ENCODE data around the gene SRP9.
"Not testable (repeated sequence)": the region's sequence is repeated elsewhere in the genome, so short reads cannot be mapped to it uniquely, and the experiment has no call there.

Gene SRP9

DNA sequence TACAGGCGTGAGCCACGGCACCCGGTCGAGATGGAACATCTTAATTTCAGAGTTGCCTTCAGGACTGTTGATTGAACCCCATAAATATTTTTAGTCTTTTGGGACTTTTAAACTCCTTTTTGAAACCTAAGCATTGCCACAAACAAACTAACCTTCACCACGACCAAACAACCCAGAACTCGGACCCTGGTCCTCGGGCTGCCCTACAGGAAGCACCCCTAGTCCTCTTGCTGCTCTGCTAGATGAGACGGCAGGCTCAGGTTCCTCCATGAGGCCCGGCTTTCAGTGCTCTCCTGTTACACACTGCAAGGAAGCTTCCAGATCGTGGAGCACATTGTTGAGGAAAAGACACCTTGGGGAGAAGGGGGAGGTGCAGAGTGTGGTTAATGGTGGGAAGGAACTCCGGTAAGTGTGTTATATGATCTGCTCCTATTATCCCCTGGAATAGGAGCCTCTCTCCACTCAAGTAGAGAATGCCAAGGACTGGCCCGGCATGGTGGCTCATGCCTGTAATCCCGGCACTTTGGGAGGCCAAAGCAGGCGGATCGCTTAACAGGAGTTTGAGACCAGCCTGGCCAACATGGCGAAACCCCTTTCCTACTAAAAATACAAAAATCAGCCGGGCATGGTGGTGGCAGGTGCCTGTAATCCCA lies 38.0 kb downstream of the SRP9 start:
- DNase-seq (ENCODE audit: low read depth) = no peak

DNA sequence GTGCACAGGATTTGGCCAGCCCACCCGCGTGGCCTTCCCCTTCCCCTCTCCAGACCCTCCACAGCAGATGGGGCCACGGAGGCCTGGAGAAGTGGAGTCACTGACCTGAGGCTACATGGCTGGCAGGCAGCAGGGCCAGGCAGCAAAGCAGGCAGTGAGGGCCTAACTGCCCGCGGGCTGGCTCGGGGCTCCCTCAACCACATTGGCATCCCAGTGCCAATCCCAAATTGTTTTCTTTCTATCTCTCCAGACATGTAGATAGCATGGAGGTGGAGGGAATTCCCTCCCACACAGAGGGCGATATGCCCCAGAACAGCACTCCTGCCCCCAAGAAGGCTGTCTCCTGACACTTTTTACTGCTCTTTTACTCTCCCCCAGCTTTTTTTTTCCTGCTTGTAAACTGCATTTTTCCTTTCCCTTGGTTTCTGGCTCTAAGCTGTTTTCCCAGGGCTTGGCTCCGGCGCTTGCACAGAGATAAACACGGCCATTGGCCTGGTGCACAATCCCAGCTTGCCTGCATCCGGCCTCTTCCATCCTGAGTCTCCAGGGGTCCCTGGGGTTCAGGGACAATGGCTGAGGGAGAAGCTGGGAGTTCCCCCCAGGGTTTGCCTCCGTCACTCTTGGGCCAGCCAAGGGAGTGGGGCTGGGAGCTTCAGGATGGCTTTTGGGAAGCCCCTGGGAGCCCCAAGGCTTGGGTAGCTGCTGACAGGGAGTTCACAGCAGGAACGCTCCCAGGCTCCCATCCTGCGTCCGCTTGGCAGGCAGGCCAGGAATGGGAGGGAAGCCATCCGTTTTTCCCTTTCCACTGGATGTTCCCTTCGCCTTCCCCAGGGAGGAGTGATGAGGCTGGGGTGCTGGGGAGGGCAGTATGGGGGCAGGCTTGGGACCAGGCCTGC lies 39.3 kb downstream of the SRP9 start:
- no peak for DNase-seq (ENCODE audit: low read depth)

DNA sequence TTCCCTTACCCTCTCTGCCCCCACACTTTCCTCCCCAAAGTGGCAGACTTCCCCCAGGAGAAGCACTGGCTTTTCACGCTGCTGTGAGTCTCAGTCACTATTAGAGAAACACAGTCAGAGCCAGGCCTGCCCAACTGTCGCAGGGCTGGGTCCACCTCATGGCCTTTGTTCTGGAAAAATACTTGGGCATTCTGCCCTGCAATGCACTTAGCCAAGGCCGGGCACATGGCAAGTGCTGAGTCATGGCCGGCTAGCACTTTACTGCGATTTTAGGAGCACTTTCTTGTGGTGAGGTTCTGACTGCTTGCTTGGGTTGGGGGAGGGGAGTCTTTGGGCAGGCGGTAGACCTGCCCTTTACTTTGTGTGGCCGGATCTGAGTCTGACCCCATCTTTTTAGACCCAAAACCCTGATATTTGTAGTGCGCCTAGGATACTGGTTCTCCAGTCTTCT lies 40.0 kb downstream of the SRP9 start:
- no peak for DNase-seq (ENCODE audit: low read depth)

DNA sequence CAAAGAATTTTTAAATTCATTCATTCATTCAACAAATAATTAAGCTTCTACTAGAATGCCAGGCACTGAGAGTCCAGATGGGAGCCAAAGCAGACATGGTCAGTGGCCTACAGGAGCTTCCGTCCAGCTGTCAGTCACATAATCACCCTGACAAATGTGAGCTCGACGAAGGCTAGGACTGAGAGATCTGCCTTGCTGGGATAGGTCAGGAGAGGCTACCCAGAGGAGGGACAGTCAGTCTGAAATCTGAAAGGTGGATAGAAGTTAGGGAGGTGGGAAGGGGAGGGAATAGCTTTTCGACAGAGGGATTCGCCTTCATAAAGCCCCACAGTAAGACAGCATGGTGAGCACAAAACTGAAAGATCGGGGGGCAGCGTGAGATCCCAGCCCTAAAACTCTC lies 40.6 kb downstream of the SRP9 start:
- DNase-seq (ENCODE audit: low read depth) = no peak

DNA sequence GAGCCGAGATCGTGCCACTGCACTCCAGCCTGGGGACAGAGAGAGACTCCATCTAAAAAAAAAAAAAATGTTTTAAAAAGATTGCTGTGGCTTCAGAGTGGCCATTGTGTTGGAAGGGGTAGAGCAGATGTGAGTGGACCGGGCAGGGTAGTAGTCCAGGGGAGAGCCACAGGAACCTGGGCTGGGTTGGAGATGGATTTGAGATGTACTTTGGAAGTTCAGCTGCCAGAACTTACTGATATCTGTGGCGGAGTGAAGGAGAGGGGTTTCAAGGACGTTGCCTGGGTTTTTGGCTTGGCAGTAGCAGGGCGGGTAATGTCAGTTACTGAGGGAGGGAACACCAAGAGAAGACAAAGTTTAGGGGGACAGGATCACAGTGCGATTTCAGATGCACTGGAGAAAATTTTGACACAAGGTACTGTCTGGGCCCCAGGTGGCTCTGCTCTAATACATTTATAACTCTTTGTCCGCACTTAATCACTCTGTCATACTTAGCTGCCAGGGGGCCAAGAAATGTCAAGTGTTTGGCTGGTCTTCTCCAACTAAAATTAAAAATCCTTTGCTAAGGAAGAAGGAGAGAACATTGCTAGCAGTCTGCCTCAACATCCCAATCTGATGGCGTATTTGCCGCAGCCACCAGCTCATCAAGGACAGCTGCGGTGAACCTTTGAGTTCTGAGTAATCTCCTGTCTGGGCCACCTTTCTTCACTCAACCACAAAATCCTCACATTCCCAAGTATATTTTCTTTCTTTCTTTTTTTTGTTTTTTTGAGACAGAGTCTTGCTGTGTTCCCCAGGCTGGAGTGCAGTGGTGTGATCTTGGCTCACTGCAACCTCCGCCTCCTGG lies 41.9 kb downstream of the SRP9 start:
- DNase-seq (ENCODE audit: low read depth) = no peak

DNA sequence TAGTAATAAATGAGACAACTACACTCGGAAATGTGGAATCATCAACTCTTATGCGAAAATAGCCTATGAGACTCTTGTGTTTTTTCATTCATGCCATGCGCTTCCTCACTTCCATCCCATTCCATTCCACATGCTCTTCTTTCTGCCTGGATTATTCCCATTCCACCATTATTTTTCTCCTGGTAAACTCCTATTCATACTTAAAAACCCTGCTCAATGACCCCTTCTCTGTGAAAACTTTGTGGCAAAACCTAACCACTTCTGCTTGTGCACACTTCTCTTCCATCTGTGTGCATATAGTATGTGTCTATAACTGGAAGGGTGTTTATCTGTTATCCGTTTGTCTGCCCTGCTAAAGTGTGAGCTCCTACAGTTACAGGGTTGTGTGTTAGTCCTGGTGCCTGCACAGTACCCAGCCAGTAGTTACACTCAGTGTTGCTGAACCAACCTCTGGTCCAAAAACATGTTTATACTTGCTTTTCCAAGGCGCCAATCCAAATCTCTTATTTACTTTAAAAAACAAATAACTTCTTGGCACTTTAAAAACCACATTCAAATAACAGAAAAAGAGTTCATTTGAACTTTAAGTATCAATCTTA lies 43.0 kb downstream of the SRP9 start:
- no peak for DNase-seq (ENCODE audit: low read depth)

DNA sequence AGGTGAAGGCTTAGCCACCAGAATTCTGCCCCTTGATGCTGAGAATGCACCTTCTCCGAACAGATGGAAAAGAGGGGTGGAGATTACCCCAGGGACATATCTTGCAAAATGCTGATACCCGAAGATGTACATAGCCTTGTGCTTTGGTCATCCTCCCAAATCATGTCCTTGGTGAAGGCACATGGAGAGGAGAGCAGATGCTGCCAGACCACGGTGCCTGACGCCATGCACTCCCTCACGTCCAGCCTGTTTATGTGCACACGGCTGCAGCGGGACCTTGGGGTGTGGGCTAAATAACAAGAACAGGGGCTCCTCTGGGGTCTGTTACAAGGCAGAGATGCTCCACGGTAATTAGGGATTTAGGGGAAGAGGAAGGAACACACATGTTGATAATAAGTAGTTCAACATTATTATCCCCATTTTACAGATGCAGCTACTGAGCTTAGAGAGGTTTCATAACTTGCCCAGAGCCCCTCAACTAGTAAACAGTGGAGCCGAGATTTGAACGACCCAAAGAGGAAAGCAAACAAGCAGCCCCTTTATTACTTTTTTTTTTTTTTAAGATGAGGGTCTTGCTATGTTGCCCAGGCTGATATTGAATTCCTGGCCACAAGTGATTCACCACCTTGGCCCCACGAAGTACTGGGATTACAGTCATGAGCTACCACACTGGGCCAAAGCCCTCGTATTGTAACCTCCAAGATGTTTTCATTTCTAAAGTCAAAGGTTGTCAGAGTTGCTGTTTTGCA lies 45.2 kb downstream of the SRP9 start:
- DNase-seq (ENCODE audit: low read depth) = no peak

DNA sequence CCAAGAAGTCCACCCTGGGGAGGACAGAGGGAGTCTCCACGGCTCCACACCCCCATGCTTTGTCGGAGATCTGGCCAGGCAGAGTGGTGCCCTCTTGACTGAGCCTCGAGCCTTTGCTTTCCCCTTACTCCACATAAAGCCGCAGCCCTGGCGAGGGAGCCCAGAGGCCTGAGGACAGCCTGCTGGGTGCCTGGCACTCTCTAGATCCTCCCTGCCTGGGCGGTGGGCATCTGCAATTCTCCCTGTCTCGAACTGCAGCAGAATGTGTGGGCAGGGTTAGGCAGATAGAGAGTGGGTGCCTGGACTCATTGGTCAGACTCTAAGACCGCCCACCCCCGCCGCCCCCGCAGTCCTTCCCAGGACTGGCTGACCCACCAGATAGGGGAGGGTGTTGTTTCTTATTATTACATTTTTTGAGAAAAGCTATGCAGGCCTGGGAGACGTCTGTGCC lies 46.2 kb downstream of the SRP9 start:
- DNase-seq (ENCODE audit: low read depth) = no peak

DNA sequence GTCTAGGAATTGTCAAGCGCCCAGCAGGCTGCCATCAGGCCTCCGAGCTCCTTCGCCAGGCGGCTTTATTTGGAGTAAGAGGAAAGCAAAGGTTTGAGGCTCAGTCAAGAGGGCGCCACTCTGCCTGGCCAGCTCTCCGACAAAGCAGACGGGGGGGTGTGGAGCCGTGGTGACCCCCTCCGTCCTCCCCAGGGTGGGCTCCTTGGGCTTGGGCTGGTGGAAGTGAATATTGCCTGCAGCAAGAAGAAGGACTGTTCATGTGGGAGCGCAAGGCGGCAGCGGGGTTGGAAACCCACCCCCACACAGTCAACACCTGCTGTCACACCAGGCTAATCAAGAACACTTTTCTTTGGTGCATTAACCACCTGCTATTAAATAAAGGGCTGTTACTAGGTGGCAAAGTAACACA lies 46.9 kb downstream of the SRP9 start:
- DNase-seq (ENCODE audit: low read depth) = no peak

DNA sequence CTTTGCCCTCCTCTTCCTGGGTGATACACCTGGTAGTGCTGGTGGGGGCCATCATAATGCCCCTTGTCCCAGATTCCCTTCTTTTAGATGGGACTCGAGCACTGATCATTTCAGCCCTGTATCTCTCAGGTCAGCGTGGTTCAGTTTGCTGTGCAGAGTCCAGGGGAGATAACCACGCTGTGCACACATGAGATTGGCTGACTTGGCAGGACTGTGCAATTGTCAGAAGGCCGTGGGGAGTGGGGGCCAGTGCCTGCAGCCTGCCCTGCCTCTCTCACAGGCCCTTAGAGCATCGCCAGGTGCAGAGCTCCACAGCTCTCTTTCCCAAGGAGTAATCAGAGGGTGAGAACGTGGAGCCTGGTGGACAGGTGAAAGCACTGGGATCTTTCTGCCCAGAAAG lies 47.5 kb downstream of the SRP9 start:
- no peak for DNase-seq (ENCODE audit: low read depth)

DNA sequence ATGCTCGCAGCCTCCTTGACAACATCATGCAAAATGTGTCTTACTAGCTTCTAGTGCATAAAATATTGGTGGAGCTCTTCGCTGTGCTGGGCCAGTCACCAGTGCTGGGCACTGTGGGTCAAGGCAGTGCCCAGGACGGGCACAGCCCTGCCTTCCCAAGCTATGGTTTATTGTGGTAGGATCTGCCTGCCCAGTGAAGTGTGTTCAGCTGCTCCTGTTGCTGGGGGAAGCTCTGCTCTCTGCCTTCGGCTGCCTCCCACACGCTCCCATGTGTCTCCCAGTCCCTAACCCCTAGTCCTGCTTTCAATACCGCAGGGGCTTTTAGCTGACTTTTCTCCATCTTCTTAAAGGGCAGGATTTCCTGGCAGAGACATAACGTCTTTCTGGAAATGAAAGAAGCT lies 48.0 kb downstream of the SRP9 start:
- DNase-seq (ENCODE audit: low read depth) = no peak

DNA sequence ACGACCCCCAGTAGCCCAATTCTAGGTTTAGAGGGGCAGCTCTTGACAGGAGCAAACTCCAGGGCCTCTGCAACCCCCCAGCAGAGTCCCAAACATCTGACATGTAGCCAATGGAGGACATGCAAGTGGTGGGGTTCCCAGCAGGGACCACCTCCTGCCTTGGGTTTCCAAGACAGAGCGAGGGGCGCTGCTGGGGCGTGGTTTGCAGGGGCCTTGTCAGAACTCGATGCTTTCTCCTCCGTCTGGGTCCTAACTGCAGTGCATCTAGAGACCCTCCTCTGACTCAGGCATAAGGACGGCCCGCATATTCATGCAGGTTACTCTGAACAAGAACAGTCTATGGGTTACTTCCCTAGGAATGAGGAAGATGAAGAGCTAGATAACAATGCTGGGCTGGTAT lies 49.5 kb downstream of the SRP9 start:
- DNase-seq (ENCODE audit: low read depth) = no peak

DNA sequence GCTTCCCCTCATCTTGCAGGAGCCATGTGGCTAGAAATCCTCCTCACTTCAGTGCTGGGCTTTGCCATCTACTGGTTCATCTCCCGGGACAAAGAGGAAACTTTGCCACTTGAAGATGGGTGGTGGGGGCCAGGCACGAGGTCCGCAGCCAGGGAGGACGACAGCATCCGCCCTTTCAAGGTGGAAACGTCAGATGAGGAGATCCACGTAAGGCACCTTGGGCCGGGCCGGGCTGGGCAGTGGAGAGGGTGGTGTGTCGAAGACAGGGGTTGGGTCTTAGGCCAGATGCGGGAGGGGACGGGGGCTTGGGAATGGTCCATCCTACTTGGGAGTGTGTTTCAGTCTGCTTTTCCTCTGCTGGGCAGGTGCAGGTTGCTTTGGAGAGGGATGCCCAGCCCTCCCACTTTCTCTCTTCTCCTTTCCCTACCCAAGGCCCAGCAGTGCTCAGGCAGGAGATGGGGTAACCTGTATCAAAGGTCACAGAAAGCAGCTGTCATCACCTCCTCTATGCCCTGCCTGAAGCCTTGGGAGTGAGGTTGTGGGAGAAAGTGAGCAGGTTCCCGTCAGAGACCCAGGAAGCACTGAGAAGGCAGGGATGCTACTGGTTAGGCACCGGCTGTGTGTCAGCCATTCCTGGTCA lies 51.2 kb downstream of the SRP9 start:
- DNase-seq (ENCODE audit: low read depth) = no peak

DNA sequence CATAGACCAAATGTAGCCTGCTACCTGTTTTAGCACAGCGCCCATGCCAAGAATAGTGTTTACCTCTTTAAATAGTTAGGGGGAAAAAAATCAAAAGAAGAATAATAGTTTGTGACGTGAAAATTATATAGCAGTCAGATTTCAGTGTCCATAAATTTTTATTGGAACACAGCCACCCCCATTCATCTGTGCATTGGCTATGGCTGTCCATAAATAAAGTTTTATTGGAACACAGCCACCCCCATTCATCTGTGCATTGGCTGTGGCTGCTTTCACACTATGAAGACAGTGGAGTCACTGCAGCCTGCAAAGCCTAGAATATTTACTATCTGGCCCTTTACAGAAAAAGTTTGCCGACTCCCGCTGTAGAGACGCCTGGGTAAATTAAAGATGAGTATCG lies 53.2 kb downstream of the SRP9 start:
- no peak for DNase-seq (ENCODE audit: low read depth)

DNA sequence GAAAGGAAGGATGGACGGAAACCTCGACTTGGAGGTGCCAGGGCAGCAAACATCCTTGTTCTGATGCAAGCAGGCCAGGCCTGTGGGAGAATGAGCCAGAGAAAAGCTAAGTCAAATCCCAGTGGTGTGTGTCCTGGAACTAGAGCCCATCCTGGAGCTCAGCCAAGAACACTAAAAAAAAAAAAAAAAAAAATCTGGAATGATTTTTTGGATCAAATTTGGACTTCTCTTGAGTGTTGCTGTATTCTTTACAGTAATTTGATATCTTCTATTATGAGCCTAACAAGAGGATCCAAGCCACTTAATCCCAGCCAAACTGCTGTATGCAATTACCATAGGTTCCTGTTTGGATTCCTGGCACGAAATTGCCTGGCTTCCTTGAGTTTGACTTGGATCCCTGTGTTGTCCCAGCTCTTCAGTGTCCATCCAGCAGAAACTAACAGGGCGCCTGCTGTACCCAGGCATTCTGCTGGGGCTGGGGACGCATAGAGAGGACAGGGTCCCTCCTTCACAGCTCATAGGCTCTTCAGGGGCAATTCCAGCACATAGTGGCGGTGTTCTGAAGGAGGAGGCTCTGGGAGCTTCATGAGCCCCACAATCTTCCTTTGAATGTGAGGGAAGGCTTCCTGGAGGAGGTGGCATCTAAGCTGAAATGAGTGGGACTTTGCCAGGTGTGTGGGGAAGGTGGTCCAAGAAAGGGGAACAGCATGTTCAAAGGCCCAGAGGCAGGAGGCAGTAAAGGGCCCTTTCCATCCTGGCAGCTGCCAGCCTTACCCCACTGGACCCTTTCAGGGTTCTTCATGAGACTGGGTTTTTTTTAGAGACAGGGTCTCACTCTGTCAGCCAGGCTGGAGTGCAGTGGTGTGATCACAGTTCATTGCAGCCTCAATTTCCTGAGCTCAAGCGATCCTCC lies 57.0 kb downstream of the SRP9 start:
- no peak for DNase-seq (ENCODE audit: low read depth)

DNA sequence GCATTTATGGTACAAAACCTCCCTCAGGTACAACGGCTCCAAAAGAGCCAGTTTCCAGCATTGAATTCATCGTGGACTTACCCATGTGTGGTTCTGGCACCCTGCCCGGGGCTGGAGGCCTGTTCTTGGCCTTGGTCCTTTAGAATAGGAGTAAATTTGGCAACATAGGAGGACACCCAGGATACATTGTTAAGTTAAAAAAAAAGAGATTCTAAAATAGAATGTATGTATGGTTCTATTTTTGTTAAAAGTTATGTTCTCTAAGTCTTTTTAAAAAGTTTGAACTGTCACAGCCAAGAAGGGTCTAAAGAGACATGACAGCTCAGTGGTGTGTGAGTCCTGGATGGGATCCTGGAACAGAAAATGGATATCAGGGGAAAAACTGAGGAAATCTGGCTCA lies 58.2 kb downstream of the SRP9 start:
- no peak for DNase-seq (ENCODE audit: low read depth)

DNA sequence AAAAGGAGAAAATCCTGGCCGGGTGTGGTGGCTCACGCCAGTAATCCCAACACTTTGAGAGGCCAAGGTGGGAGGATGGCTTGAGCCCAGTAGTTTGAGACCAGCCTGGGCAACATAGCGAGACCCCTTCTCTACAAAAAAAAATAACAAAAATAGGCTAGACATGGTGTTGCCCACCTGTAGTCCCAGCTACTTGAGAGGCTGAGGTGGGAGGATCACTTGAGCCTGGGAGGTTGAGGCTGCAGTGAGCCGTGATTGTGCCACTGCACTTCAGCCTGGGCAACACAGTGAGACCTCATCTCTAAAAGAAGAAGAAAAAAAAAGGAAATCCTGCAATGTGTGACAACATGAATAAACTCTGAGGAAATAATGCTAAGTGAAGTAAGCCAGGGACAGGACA lies 58.7 kb downstream of the SRP9 start:
- DNase-seq (ENCODE audit: low read depth) = not testable (repeated sequence)

DNA sequence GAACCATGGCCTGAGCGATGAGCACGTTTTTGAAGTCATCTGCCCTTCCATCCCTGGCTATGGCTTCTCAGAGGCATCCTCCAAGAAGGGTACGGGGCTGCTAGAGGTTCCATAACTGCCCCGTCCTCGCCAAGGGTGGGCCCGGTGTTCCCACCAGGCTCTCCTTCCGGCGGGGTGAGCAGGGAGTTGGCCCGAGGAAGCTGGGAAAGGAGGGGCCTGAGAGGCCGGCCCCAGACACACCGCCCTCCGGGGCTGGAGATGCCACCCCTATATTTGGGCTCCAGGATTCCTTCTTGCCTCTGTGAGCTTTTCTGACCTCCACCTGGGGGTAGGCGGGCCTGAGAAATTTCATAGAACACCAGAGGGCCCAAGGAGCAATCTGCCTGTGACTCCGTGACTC lies 61.2 kb downstream of the SRP9 start:
- no peak for DNase-seq (ENCODE audit: low read depth)

All from activated gamma-delta T cell treated with anti-CD3 and anti-CD28 coated beads, Interleukin-2, amount 50 U/mL, for 16 hours (primary cell).